GM12875 (cell line): ENCODE results near the gene SERPINE3.

Experiments used
- H3K4me3 ChIP-seq: one replicate; pipeline ENCODE4 v1.5.1; 2011; ENCODE audit warnings: low read depth, low read length, control low read depth
- TF ChIP-seq, protein P1 (sequence below): IDR thresholded peaks from 2 replicates; pipeline ENCODE4 v1.5.1; 2011; ENCODE audit warnings: low read depth, mild to moderate bottlenecking, control low read depth, inconsistent platforms, low read length, moderate library complexity, borderline replicate concordance; ENCODE audit not compliant: insufficient read depth

SERPINE3 gene

DNA sequence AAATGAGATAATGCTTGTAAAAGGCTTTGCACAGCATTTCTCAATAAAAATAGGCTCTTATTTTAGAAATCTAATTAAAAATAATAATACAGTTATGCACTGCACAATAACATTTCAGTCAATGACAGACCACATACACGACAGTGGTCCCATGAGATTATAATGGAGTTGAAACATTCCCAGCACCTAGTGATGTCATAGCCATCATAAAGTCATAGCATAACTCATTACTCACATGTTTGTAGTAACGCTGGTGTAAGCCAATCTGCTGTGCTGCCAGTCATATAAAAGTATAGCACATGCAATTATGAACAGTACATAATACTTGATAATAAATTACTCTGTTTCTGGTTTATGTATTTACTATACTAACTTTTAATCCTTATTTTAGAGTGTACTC lies 12.7 kb upstream of the SERPINE3 start:
- no peak overlapping the region for H3K4me3 ChIP-seq
- TF ChIP-seq, protein P1, sequence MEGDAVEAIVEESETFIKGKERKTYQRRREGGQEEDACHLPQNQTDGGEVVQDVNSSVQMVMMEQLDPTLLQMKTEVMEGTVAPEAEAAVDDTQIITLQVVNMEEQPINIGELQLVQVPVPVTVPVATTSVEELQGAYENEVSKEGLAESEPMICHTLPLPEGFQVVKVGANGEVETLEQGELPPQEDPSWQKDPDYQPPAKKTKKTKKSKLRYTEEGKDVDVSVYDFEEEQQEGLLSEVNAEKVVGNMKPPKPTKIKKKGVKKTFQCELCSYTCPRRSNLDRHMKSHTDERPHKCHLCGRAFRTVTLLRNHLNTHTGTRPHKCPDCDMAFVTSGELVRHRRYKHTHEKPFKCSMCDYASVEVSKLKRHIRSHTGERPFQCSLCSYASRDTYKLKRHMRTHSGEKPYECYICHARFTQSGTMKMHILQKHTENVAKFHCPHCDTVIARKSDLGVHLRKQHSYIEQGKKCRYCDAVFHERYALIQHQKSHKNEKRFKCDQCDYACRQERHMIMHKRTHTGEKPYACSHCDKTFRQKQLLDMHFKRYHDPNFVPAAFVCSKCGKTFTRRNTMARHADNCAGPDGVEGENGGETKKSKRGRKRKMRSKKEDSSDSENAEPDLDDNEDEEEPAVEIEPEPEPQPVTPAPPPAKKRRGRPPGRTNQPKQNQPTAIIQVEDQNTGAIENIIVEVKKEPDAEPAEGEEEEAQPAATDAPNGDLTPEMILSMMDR = no peak

DNA sequence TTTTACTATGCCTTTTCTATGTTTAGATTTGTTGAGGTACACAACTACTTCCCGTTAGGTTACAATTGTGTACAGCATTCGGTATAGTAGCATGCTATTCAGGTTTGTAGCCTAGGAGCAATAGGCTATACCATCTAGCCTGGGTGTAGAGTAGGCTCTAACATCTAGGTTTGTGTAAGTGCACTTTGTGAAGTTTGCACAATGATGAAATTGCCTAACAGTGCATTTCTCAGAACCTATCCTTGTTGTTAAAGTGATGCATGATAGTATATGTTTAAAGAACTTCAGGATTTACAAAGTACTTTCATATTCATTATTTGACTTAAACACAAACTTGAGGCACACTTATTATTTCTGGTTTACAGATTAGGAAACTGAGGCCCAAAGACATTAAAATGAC lies 11.5 kb upstream of the SERPINE3 start:
- TF ChIP-seq, protein P1 = no peak

GRCh38 chr13:51328488-51328887 lies 11.0 kb upstream of the SERPINE3 start:
- no peak overlapping the region for H3K4me3 ChIP-seq
- TF ChIP-seq, protein P1 = no peak

More for the DNA sequence above, 11.5 kb upstream of the SERPINE3 start:
- H3K4me3 ChIP-seq = no peak overlapping the region

- TF ChIP-seq, protein P1 = no peak
- H3K4me3 ChIP-seq = no peak overlapping the region
Measured at GRCh38 chr13:51329606-51330005, 9.9 kb upstream of the SERPINE3 start.

GRCh38 chr13:51330791-51331190 lies 8.7 kb upstream of the SERPINE3 start:
- TF ChIP-seq, protein P1 = no peak

GRCh38 chr13:51331354-51331861 lies 8.1 kb upstream of the SERPINE3 start:
- TF ChIP-seq, protein P1 = no peak
- H3K4me3 ChIP-seq = no peak overlapping the region

More at GRCh38 chr13:51330791-51331190, 8.7 kb upstream of the SERPINE3 start:
- no peak overlapping the region for H3K4me3 ChIP-seq

DNA sequence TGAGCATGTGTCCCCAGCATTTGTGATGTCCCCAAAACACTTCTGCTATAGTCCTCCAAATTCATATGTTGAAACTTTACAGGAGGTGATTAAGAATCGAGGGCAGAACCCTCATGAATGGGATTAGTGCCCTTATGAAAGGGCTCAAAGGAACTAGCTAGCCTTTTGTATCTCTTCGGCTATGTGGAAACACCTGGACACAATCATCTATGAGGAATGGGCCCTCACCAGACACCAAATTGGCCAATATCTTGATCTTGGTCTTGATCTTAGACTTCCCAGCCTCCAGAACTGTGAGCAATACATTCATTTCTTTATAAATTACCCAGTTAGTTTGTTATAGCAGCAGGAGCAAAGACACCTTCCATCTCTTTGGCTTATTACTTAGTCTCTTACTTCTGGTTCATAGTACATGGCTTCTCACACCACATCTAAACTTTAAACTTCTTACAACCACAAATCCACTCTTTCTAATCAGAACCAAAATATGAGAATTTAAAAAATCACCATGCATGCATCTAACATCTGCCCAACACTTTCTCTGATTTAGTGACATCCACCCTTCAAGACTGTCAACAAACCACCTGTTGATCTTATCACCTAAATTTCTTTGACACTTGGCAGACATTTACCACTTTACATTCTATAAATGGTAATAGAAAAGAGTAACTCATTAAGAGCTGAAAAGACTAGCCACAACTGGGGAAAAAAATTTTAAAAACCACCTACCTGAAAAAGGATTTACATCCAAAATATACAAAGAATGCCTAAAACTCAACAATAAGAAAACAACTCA lies 6.7 kb upstream of the SERPINE3 start:
- no peak overlapping the region for H3K4me3 ChIP-seq
- TF ChIP-seq, protein P1 = no peak
